Measurements from ENCODE around the gene ZPBP.

ZPBP gene

DNA sequence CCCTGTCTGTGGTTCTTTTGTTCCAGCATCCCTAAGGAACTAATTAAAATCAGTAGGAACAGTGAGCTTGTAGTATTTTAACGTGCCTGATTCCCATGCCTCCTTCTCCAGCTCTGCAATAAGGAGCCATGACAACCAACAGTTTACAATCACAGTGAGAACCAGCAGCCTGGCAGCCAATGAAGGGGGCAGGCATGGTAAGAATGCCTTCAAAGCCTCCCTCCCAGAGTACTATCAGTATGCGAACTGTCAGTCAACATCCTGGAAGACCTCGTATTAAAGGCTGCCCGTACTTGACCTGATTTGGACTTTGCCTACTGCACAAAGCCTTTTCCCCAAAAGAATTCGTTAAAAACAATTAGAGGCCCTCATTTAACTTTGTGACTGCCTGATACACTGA lies 7.7 kb downstream of the ZPBP start:
- no peak overlapping the region for H3K4me3 ChIP-seq (ENCODE audit: low read depth, low read length)
- TF ChIP-seq, protein P1, sequence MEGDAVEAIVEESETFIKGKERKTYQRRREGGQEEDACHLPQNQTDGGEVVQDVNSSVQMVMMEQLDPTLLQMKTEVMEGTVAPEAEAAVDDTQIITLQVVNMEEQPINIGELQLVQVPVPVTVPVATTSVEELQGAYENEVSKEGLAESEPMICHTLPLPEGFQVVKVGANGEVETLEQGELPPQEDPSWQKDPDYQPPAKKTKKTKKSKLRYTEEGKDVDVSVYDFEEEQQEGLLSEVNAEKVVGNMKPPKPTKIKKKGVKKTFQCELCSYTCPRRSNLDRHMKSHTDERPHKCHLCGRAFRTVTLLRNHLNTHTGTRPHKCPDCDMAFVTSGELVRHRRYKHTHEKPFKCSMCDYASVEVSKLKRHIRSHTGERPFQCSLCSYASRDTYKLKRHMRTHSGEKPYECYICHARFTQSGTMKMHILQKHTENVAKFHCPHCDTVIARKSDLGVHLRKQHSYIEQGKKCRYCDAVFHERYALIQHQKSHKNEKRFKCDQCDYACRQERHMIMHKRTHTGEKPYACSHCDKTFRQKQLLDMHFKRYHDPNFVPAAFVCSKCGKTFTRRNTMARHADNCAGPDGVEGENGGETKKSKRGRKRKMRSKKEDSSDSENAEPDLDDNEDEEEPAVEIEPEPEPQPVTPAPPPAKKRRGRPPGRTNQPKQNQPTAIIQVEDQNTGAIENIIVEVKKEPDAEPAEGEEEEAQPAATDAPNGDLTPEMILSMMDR (IDR thresholded peaks at IDR 0.05; ENCODE audit: low read depth, low read length): no peak
- no peak for TF ChIP-seq POLR2A (IDR thresholded peaks at IDR 0.05; ENCODE audit: extremely low read depth, insufficient read length)
- TF ChIP-seq MYC (IDR thresholded peaks at IDR 0.05; ENCODE audit: low read depth, low read length): no peak
- TF ChIP-seq, protein P2, sequence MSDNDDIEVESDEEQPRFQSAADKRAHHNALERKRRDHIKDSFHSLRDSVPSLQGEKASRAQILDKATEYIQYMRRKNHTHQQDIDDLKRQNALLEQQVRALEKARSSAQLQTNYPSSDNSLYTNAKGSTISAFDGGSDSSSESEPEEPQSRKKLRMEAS (IDR thresholded peaks at IDR 0.05; ENCODE audit: low read depth, low read length): no peak
- no peak for DNase-seq (ENCODE audit: low read depth)

DNA sequence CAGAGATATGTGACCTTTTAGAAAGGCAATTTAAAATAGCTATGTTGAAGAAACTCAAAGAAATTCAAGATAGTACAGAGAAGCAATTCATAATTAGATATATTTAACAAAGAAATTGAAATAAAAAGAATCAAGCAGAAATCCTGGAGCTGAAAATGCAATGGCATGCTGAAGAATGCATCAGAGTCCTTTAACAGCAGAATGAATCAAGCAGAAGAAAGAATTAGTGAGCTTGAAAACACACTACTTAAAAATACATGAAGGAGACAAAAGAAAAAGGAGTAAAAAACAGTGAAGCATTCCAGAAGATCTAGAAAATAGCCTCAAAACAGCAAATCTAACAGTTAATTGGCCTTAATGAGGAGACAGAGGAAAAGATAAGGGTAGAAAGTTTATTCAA lies 20.0 kb downstream of the ZPBP start:
- no peak for DNase-seq (ENCODE audit: low read depth)
- no peak for TF ChIP-seq POLR2A (IDR thresholded peaks at IDR 0.05; ENCODE audit: extremely low read depth, insufficient read length)
- H3K4me3 ChIP-seq (ENCODE audit: low read depth, low read length): no peak overlapping the region

DNA sequence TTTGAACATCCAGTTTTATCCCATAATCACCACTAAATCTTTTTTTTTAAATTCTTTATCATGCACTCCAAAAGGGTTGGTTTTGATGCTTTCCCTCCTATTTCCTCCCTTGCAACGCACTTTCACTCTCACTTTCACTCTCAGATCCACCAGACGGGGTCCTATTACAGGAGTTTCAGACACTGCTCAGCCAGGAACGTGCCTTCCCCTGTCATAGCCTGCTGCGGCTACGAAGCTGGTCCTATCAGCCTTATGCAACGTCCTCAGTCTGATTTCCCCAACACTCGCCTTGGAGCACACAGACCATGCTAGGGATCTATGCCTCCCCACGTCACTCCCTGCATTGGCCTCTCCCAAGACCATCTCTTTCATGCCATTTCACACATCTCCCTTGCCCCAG lies 23.4 kb downstream of the ZPBP start:
- no peak overlapping the region for H3K4me3 ChIP-seq (ENCODE audit: low read depth, low read length)
- DNase-seq (ENCODE audit: low read depth): peak; percentile 28
- TF ChIP-seq, protein P2 (IDR thresholded peaks at IDR 0.05; ENCODE audit: low read depth, low read length): no peak
- TF ChIP-seq POLR2A (IDR thresholded peaks at IDR 0.05; ENCODE audit: extremely low read depth, insufficient read length) (no peak), MYC (IDR thresholded peaks at IDR 0.05; ENCODE audit: low read depth, low read length) (no peak)
- TF ChIP-seq, protein P1 (IDR thresholded peaks at IDR 0.05; ENCODE audit: low read depth, low read length): no peak

DNA sequence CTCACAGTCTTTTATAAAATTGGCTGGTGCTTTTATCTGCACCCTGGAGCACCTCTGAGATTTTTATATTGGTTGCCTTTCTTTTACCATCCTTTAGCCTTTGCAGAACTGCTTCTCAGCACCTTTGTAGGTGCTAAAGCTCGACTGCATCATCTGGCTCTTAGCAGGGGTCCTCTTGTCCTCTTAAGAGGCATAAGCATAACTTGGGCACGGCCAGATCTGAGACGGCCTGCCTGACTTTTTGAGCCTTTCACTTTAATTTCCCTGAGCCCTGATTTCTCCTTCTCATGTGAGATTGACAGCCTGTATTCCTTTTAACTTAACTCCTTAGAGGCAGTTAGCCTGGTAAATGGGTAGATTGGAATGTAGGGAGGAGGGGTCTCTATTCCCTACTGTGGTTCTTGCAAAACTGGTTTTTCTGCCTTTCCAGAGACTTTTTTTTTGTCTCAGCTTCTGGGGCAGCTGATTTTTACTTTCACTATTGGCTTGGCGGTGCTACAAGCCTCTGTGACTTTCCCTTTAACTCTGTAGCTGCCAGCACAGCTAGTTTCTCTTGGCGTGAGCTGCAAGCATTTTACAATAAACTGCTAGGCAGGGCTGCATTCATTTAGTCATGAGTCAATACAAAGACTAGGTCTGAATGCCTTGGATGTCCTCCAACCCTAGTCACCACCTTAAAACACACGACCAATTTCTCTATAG lies 24.0 kb downstream of the ZPBP start:
- TF ChIP-seq MYC (IDR thresholded peaks at IDR 0.05; ENCODE audit: low read depth, low read length) (no peak), POLR2A (IDR thresholded peaks at IDR 0.05; ENCODE audit: extremely low read depth, insufficient read length) (no peak)
- TF ChIP-seq, protein P2 (IDR thresholded peaks at IDR 0.05; ENCODE audit: low read depth, low read length): no peak
- TF ChIP-seq, protein P1 (IDR thresholded peaks at IDR 0.05; ENCODE audit: low read depth, low read length): no peak
- DNase-seq (ENCODE audit: low read depth): peak; percentile 8
- H3K4me3 ChIP-seq (ENCODE audit: low read depth, low read length): peak overlapping the region; percentile 19

DNA sequence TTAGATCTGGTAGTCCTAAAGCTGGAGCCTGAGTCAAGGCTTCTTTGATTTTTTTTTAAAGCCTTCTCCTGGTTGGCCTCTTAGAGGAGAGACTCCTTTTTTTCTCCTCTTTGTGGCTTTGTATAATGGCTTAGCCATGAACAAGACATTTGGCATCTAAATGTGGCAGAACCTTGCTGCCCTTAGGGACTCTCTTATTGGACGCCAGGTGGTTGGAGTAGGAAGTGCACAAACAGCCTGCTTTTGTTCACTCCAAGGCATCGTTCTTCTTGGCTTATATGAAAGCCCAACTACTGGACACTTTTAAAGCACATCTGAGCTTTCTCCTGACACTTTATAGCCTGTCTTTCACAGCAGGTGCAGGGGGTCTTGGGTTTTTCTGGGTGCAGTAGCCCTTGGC lies 25.0 kb downstream of the ZPBP start:
- no peak overlapping the region for H3K4me3 ChIP-seq (ENCODE audit: low read depth, low read length)
- TF ChIP-seq, protein P1 (IDR thresholded peaks at IDR 0.05; ENCODE audit: low read depth, low read length): peak; percentile 24
- no peak for TF ChIP-seq MYC (IDR thresholded peaks at IDR 0.05; ENCODE audit: low read depth, low read length)
- peak; percentile 26 for DNase-seq (ENCODE audit: low read depth)

DNA sequence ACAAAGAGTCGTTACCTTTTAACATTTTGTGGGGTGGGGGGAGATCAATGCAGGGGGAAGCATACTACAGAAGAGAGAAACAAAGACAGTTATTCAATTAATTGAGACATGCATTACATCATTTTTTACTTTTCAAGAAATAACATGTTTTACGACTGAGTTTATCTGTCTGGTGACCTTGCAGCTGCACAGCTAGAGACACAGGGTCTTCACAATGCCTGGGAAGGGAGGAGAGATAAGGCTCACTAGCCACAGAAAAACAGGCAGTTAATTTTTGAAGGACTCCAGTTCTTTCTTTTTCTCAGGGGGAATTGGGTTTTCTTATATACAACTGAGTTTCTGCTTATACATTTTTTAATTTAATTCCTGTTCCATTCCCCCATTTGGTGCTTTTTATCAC lies 30.1 kb downstream of the ZPBP start:
- H3K4me3 ChIP-seq (ENCODE audit: low read depth, low read length): no peak overlapping the region
- TF ChIP-seq, protein P2 (IDR thresholded peaks at IDR 0.05; ENCODE audit: low read depth, low read length): no peak
- TF ChIP-seq, protein P1 (IDR thresholded peaks at IDR 0.05; ENCODE audit: low read depth, low read length): no peak
- TF ChIP-seq MYC (IDR thresholded peaks at IDR 0.05; ENCODE audit: low read depth, low read length) (no peak), POLR2A (IDR thresholded peaks at IDR 0.05; ENCODE audit: extremely low read depth, insufficient read length) (no peak)
- DNase-seq (ENCODE audit: low read depth): no peak

Data from NB4 (cell line).